Measurements from ENCODE around the gene AATK. TPM values are rescaled to one million over a fixed set of nuclear protein-coding genes. Genes with fewer than 3 reads are reported as not detected.
A peak's percentile ranks its signal among the peaks of the same experiment; 100 is the strongest.

Gene AATK
- total and polyA plus RNA-seq, 2 of the 13 experiments (the other 11 are each of a cell fraction or from before 2014, with no cell fraction given) = 2.9 to 8.4 TPM

DNA sequence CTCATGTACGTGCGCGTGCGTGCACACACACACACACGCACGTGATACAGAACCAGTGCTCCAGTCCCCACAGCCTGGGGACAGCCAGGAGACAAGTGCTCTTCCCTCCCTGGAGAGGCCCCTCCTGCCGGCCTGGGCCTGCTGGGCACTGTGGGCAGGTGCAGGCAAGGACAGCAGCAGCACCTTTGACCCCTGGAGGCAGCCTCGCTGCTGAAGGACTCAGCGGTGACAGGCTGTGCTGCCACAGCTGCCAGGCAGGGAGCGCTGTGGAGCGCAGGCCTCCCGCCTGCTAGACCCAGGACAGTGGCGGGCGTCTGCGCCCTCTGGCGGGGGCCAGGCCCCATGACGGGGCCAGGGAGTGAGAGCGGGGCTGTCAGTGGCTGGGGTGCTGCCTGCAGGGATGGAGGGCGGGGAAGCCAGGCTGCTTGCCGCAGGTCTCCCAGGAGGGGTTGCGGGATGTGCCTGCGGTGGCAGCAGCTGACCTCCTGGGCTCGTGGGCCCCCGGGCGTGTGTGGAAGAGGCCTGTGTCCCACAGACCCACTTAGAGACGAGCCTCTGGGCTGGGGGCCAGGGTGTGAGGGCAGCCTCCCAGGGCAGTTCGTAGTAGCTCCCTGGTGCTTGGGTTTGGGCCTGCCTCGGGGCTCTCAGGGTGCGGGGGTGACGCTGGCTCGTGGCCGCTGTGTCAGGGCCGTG, 64.3 kb downstream of the AATK start (continued):
- TF ChIP-seq, protein P1, sequence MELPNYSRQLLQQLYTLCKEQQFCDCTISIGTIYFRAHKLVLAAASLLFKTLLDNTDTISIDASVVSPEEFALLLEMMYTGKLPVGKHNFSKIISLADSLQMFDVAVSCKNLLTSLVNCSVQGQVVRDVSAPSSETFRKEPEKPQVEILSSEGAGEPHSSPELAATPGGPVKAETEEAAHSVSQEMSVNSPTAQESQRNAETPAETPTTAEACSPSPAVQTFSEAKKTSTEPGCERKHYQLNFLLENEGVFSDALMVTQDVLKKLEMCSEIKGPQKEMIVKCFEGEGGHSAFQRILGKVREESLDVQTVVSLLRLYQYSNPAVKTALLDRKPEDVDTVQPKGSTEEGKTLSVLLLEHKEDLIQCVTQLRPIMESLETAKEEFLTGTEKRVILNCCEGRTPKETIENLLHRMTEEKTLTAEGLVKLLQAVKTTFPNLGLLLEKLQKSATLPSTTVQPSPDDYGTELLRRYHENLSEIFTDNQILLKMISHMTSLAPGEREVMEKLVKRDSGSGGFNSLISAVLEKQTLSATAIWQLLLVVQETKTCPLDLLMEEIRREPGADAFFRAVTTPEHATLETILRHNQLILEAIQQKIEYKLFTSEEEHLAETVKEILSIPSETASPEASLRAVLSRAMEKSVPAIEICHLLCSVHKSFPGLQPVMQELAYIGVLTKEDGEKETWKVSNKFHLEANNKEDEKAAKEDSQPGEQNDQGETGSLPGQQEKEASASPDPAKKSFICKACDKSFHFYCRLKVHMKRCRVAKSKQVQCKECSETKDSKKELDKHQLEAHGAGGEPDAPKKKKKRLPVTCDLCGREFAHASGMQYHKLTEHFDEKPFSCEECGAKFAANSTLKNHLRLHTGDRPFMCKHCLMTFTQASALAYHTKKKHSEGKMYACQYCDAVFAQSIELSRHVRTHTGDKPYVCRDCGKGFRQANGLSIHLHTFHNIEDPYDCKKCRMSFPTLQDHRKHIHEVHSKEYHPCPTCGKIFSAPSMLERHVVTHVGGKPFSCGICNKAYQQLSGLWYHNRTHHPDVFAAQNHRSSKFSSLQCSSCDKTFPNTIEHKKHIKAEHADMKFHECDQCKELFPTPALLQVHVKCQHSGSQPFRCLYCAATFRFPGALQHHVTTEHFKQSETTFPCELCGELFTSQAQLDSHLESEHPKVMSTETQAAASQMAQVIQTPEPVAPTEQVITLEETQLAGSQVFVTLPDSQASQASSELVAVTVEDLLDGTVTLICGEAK (IDR thresholded peaks at IDR 0.05) = no peak
- TF ChIP-seq, protein P1 (CRISPR knock-in tag; IDR thresholded peaks at IDR 0.05) = no peak
- TF ChIP-seq, protein P2, sequence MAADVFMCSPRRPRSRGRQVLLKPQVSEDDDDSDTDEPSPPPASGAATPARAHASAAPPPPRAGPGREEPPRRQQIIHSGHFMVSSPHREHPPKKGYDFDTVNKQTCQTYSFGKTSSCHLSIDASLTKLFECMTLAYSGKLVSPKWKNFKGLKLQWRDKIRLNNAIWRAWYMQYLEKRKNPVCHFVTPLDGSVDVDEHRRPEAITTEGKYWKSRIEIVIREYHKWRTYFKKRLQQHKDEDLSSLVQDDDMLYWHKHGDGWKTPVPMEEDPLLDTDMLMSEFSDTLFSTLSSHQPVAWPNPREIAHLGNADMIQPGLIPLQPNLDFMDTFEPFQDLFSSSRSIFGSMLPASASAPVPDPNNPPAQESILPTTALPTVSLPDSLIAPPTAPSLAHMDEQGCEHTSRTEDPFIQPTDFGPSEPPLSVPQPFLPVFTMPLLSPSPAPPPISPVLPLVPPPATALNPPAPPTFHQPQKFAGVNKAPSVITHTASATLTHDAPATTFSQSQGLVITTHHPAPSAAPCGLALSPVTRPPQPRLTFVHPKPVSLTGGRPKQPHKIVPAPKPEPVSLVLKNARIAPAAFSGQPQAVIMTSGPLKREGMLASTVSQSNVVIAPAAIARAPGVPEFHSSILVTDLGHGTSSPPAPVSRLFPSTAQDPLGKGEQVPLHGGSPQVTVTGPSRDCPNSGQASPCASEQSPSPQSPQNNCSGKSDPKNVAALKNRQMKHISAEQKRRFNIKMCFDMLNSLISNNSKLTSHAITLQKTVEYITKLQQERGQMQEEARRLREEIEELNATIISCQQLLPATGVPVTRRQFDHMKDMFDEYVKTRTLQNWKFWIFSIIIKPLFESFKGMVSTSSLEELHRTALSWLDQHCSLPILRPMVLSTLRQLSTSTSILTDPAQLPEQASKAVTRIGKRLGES (CRISPR knock-in tag; IDR thresholded peaks at IDR 0.05; ENCODE audit: borderline replicate concordance) = no peak
- TF ChIP-seq ZBTB38 (CRISPR knock-in tag; IDR thresholded peaks at IDR 0.05) = peak; percentile 96
- TF ChIP-seq, protein P3, sequence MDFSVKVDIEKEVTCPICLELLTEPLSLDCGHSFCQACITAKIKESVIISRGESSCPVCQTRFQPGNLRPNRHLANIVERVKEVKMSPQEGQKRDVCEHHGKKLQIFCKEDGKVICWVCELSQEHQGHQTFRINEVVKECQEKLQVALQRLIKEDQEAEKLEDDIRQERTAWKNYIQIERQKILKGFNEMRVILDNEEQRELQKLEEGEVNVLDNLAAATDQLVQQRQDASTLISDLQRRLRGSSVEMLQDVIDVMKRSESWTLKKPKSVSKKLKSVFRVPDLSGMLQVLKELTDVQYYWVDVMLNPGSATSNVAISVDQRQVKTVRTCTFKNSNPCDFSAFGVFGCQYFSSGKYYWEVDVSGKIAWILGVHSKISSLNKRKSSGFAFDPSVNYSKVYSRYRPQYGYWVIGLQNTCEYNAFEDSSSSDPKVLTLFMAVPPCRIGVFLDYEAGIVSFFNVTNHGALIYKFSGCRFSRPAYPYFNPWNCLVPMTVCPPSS (IDR thresholded peaks at IDR 0.05) = no peak
- TF ChIP-seq, protein P4, sequence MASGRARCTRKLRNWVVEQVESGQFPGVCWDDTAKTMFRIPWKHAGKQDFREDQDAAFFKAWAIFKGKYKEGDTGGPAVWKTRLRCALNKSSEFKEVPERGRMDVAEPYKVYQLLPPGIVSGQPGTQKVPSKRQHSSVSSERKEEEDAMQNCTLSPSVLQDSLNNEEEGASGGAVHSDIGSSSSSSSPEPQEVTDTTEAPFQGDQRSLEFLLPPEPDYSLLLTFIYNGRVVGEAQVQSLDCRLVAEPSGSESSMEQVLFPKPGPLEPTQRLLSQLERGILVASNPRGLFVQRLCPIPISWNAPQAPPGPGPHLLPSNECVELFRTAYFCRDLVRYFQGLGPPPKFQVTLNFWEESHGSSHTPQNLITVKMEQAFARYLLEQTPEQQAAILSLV (CRISPR knock-in tag; IDR thresholded peaks at IDR 0.05; ENCODE audit: borderline replicate concordance) = peak; percentile 98; the same call in 1 of the 2 replicates
- TF ChIP-seq GABPA (IDR thresholded peaks at IDR 0.05; ENCODE audit: low read depth, low read length) = no peak
- TF ChIP-seq GABPA (CRISPR knock-in tag; IDR thresholded peaks at IDR 0.05; ENCODE audit: low read depth) = no peak
- peak; percentile 95 for TF ChIP-seq ZNF160 (CRISPR knock-in tag; IDR thresholded peaks at IDR 0.05)
- no peak; the same call in 1 of the 2 replicates for TF ChIP-seq RFX3 (CRISPR knock-in tag; IDR thresholded peaks at IDR 0.05)
- TF ChIP-seq, protein P5, sequence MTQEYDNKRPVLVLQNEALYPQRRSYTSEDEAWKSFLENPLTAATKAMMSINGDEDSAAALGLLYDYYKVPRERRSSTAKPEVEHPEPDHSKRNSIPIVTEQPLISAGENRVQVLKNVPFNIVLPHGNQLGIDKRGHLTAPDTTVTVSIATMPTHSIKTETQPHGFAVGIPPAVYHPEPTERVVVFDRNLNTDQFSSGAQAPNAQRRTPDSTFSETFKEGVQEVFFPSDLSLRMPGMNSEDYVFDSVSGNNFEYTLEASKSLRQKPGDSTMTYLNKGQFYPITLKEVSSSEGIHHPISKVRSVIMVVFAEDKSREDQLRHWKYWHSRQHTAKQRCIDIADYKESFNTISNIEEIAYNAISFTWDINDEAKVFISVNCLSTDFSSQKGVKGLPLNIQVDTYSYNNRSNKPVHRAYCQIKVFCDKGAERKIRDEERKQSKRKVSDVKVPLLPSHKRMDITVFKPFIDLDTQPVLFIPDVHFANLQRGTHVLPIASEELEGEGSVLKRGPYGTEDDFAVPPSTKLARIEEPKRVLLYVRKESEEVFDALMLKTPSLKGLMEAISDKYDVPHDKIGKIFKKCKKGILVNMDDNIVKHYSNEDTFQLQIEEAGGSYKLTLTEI (CRISPR knock-in tag; conservative IDR thresholded peaks at IDR 0.05) = no peak
- peak; percentile 85; the same call in 1 of the 2 replicates for TF ChIP-seq NRL (CRISPR knock-in tag; IDR thresholded peaks at IDR 0.05; ENCODE audit: borderline replicate concordance)

Measured in HepG2 (cell line).